WTC11 (cell line): ENCODE results near the gene MMS19. TPM values are rescaled to one million over a fixed set of nuclear protein-coding genes. Genes with fewer than 3 reads are reported as not detected.

ENCODE experiments used
- ATAC-seq: fragments of 200-7000 bp; cut with Tn5 transposase; 2 replicates; pipeline ENCODE4 v1.10.0; 2021; ENCODE audit warnings: mild to moderate bottlenecking, moderate library complexity
- CTCF ChIA-PET: fragments of 300-600 bp; sonication (Branson Sonifier 250); formaldehyde crosslinking; loops from one replicate; lab custom pipeline; 2021; ENCODE audit warnings: antibody characterized with exemption; lab: Charles Lee
- POLR2A ChIA-PET: fragments of 350-600 bp; sonication (Branson Sonifier 250); formaldehyde crosslinking; loops from one replicate; lab custom pipeline; 2021; ENCODE audit warnings: antibody characterized with exemption; lab: Charles Lee
- DNase-seq: peaks from one replicate; pipeline ENCODE4 v3.0.0; 2021; ENCODE audit warnings: low spot score
- H3K27ac Mint-ChIP-seq: 2 replicates; pipeline ENCODE4 v1.8.0; 2021; ENCODE audit warnings: mixed read lengths
- H3K27me3 Mint-ChIP-seq: 2 replicates; pipeline ENCODE4 v1.8.0; 2021; ENCODE audit warnings: low read depth, mild to moderate bottlenecking, moderate library complexity, mixed read lengths
- H3K36me3 Mint-ChIP-seq: 2 replicates; pipeline ENCODE4 v1.8.0; 2021; ENCODE audit warnings: mixed read lengths
- H3K4me1 Mint-ChIP-seq: 2 replicates; pipeline ENCODE4 v1.8.0; 2022; ENCODE audit warnings: mixed read lengths
- H3K4me3 Mint-ChIP-seq: 2 replicates; pipeline ENCODE4 v1.8.0; 2021; ENCODE audit warnings: mild to moderate bottlenecking, moderate library complexity, mixed read lengths
- H3K9me3 Mint-ChIP-seq: 2 replicates; pipeline ENCODE4 v1.8.0; 2021; ENCODE audit warnings: mixed read lengths
- CREB1 ChIP-seq: sonication (generic); formaldehyde crosslinking; IDR thresholded peaks from 2 replicates; pipeline ENCODE4 v1.8.0; 2023; ENCODE audit warnings: mild to moderate bottlenecking, missing genetic modification reagents
- CREM ChIP-seq: sonication (generic); formaldehyde crosslinking; IDR thresholded peaks from 2 replicates; pipeline ENCODE4 v1.8.1; 2022; ENCODE audit warnings: mild to moderate bottlenecking, missing genetic modification reagents, moderate library complexity
- E2F1 ChIP-seq: sonication (generic); formaldehyde crosslinking; IDR thresholded peaks from 2 replicates; pipeline ENCODE4 v1.8.0; 2022; ENCODE audit warnings: mild to moderate bottlenecking, missing genetic modification reagents
- ELF4 ChIP-seq: sonication (generic); formaldehyde crosslinking; IDR thresholded peaks from 2 replicates; pipeline ENCODE4 v1.8.1; 2022; ENCODE audit warnings: low read depth, mild to moderate bottlenecking, moderate library complexity, missing genetic modification reagents
- ERG ChIP-seq: fragments of 250-450 bp; sonication (Bioruptor Pico); IDR thresholded peaks from 2 replicates; pipeline ENCODE4 v1.8.0; 2021; ENCODE audit warnings: mild to moderate bottlenecking
- ETV6 ChIP-seq: sonication (generic); formaldehyde crosslinking; IDR thresholded peaks from 2 replicates; pipeline ENCODE4 v1.8.1; 2022; ENCODE audit warnings: mild to moderate bottlenecking, missing genetic modification reagents
- GRHL2 ChIP-seq: fragments of 250-450 bp; sonication (Bioruptor Pico); IDR thresholded peaks from 2 replicates; pipeline ENCODE4 v1.8.0; 2022; ENCODE audit warnings: mild to moderate bottlenecking, moderate library complexity; ENCODE audit not compliant: insufficient replicate concordance, severe bottlenecking
- GTF2I ChIP-seq: fragments of 250-450 bp; sonication (Bioruptor Pico); conservative IDR thresholded peaks from 2 replicates; pipeline ENCODE4 v1.4.0; 2021; ENCODE audit warnings: mild to moderate bottlenecking
- HMGXB4 ChIP-seq: sonication (generic); formaldehyde crosslinking; IDR thresholded peaks from 2 replicates; pipeline ENCODE4 v1.8.1; 2023; ENCODE audit warnings: mild to moderate bottlenecking, moderate library complexity, missing genetic modification reagents
- JUN ChIP-seq: sonication (generic); formaldehyde crosslinking; IDR thresholded peaks from 2 replicates; pipeline ENCODE4 v1.8.0; 2023; ENCODE audit warnings: mild to moderate bottlenecking, missing genetic modification reagents
- KAT7 ChIP-seq: sonication (generic); formaldehyde crosslinking; IDR thresholded peaks from 2 replicates; pipeline ENCODE4 v1.8.1; 2023; ENCODE audit warnings: missing genetic modification reagents, mild to moderate bottlenecking, borderline replicate concordance
- MYBL2 ChIP-seq: sonication (generic); formaldehyde crosslinking; IDR thresholded peaks from 2 replicates; pipeline ENCODE4 v1.8.1; 2023; ENCODE audit warnings: mild to moderate bottlenecking, moderate library complexity, missing genetic modification reagents
- NR3C1 ChIP-seq: sonication (generic); formaldehyde crosslinking; conservative IDR thresholded peaks from 2 replicates; pipeline ENCODE4 v1.8.1; 2023; ENCODE audit warnings: low read depth, mild to moderate bottlenecking, missing genetic modification reagents
- RELA ChIP-seq: sonication (generic); formaldehyde crosslinking; IDR thresholded peaks from 2 replicates; pipeline ENCODE4 v1.8.1; 2022; ENCODE audit warnings: missing genetic modification reagents, mild to moderate bottlenecking, borderline replicate concordance
- SOX15 ChIP-seq: fragments of 250-450 bp; sonication (Bioruptor Pico); IDR thresholded peaks from 2 replicates; pipeline ENCODE4 v1.9.0; 2021; ENCODE audit warnings: mild to moderate bottlenecking
- TEAD1 ChIP-seq: sonication (generic); formaldehyde crosslinking; IDR thresholded peaks from 2 replicates; pipeline ENCODE4 v1.8.0; 2022; ENCODE audit warnings: mild to moderate bottlenecking, missing genetic modification reagents
- USF1 ChIP-seq: sonication (generic); formaldehyde crosslinking; IDR thresholded peaks from 2 replicates; pipeline ENCODE4 v1.8.0; 2022; ENCODE audit warnings: mild to moderate bottlenecking, missing genetic modification reagents
- ZNF121 ChIP-seq: sonication (generic); formaldehyde crosslinking; IDR thresholded peaks from 2 replicates; pipeline ENCODE4 v1.8.0; 2023; ENCODE audit warnings: missing genetic modification reagents
- ZNF396 ChIP-seq: fragments of 250-450 bp; sonication (Bioruptor Pico); IDR thresholded peaks from 2 replicates; pipeline ENCODE4 v1.8.0; 2021; ENCODE audit warnings: mild to moderate bottlenecking, moderate library complexity, borderline replicate concordance
- ZNF423 ChIP-seq: fragments of 250-450 bp; sonication (Bioruptor Pico); IDR thresholded peaks from 2 replicates; pipeline ENCODE4 v2.1.2; 2022; ENCODE audit warnings: mild to moderate bottlenecking, moderate library complexity
- total RNA-seq: library from RNA; stranded (reverse); gene quantifications from 3 replicates; pipeline ENCODE4 v1.2.3, GENCODE V29; 2021
- TF ChIP-seq, protein P1 (sequence below): fragments of 250-450 bp; sonication (Bioruptor Pico); conservative IDR thresholded peaks from 2 replicates; pipeline ENCODE4 v1.9.0; 2021; ENCODE audit warnings: mild to moderate bottlenecking
- TF ChIP-seq, protein P2 (sequence below): fragments of 250-450 bp; sonication (Bioruptor Pico); IDR thresholded peaks from 2 replicates; pipeline ENCODE4 v1.9.0; 2021; ENCODE audit warnings: mild to moderate bottlenecking, borderline replicate concordance
- TF ChIP-seq, protein P3 (sequence below): sonication (generic); formaldehyde crosslinking; IDR thresholded peaks from 2 replicates; pipeline ENCODE4 v1.8.1; 2022; ENCODE audit warnings: mild to moderate bottlenecking, moderate library complexity, missing genetic modification reagents
- TF ChIP-seq, protein P4 (sequence below): fragments of 250-450 bp; sonication (Bioruptor Pico); IDR thresholded peaks from 2 replicates; pipeline ENCODE4 v2.1.2; 2022; ENCODE audit warnings: mild to moderate bottlenecking, moderate library complexity

Gene MMS19
- total RNA-seq, 1 experiment from 2014 or later = 135 TPM

GRCh38 chr10:97411406-97411805, 86.8 kb downstream of the MMS19 start (continued):
- TF ChIP-seq, protein P1, sequence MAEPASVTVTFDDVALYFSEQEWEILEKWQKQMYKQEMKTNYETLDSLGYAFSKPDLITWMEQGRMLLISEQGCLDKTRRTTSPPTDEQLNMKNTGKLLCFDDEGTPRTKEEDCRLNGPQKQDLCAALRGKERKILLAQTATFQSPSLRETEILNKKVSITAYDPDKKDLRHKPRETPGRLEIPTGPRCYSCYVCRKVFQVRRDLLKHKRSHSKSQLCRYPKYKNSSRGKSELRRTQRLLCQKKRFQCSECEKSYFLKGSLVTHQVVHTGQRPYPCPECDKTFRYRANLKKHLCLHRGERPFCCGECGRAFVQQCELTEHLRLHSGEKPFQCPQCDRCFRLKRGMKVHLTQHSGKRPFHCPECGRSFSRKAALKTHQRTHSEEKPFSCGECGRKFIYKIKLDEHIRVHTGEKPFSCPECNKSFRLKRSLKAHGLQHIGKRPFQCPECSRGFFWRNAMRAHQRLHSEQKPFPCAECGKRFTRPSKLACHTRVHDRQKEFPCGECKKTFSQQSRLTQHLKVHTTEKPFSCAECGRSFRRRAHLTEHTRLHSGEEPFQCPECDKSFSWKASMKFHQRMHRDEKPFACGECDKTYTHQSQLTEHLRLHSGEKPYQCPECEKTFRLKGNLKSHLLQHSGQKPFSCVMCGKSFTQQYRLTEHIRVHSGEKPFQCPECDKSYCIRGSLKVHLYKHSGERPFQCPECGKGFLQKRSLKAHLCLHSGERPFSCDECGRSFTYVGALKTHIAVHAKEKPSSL (CRISPR knock-in tag) = no peak
- TF ChIP-seq ZNF396 (CRISPR knock-in tag) (no peak), KAT7 (no peak), CREB1 (CRISPR knock-in tag) (no peak), ETV6 (CRISPR knock-in tag) (no peak), USF1 (no peak), MYBL2 (CRISPR knock-in tag) (no peak), ZNF423 (CRISPR knock-in tag) (no peak), TEAD1 (CRISPR knock-in tag) (no peak), ERG (CRISPR knock-in tag) (no peak)
- TF ChIP-seq, protein P2, sequence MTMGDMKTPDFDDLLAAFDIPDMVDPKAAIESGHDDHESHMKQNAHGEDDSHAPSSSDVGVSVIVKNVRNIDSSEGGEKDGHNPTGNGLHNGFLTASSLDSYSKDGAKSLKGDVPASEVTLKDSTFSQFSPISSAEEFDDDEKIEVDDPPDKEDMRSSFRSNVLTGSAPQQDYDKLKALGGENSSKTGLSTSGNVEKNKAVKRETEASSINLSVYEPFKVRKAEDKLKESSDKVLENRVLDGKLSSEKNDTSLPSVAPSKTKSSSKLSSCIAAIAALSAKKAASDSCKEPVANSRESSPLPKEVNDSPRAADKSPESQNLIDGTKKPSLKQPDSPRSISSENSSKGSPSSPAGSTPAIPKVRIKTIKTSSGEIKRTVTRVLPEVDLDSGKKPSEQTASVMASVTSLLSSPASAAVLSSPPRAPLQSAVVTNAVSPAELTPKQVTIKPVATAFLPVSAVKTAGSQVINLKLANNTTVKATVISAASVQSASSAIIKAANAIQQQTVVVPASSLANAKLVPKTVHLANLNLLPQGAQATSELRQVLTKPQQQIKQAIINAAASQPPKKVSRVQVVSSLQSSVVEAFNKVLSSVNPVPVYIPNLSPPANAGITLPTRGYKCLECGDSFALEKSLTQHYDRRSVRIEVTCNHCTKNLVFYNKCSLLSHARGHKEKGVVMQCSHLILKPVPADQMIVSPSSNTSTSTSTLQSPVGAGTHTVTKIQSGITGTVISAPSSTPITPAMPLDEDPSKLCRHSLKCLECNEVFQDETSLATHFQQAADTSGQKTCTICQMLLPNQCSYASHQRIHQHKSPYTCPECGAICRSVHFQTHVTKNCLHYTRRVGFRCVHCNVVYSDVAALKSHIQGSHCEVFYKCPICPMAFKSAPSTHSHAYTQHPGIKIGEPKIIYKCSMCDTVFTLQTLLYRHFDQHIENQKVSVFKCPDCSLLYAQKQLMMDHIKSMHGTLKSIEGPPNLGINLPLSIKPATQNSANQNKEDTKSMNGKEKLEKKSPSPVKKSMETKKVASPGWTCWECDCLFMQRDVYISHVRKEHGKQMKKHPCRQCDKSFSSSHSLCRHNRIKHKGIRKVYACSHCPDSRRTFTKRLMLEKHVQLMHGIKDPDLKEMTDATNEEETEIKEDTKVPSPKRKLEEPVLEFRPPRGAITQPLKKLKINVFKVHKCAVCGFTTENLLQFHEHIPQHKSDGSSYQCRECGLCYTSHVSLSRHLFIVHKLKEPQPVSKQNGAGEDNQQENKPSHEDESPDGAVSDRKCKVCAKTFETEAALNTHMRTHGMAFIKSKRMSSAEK = no peak
- TF ChIP-seq, protein P3, sequence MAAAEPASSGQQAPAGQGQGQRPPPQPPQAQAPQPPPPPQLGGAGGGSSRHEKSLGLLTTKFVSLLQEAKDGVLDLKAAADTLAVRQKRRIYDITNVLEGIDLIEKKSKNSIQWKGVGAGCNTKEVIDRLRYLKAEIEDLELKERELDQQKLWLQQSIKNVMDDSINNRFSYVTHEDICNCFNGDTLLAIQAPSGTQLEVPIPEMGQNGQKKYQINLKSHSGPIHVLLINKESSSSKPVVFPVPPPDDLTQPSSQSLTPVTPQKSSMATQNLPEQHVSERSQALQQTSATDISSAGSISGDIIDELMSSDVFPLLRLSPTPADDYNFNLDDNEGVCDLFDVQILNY = no peak

DNA sequence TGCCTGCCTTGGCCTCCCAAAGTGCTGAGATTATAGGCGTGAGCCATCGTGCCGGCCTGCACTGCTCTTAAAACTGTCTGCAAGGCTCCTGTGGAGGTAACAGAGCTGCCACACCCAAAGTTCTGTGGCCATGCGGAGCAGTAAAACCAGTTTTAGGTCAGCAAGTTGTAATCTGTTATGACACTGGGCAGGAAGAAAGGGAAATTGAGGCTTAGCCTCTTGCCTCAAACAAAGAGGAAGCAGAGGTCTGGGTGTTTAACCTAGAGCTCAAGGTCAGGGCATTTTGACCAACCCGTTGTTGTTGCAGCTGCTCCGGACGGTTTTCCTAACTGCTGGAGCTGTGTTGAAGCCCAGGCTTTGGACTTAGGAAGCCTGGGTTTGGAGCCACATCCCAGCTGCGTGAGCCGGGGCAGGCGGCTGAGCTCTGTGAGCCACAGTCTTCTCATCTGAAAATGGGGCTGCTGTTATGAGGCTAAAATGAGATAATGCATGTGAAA, 89.7 kb downstream of the MMS19 start:
- Mint-ChIP-seq H3K27ac (no peak overlapping the region), H3K9me3 (no peaks in the 10 kb centered on the region), H3K36me3 (no peaks in the 10 kb centered on the region), H3K4me3 (no peak overlapping the region), H3K4me1 (peaks cover 3% of the 10 kb centered on the region), H3K27me3 (no peaks in the 10 kb centered on the region)
- POLR2A ChIA-PET = interaction anchor here (0.5 kb wide), 1 partner anchor 21 kb away, joined by 6 read pairs; no protein-coding TSS in a partner anchor
- ATAC-seq (no peak), DNase-seq (no peak)
- CTCF ChIA-PET = interaction anchor here (0.6 to 5.2 kb wide), 7 partner anchors 11 to 329 kb away, joined by 3 to 31 read pairs (median 4); no protein-coding TSS in a partner anchor
- TF ChIP-seq GTF2I = no peak
- TF ChIP-seq SOX15 (CRISPR knock-in tag) = no peak
- TF ChIP-seq E2F1 (CRISPR knock-in tag) = no peak
- TF ChIP-seq GRHL2 (CRISPR knock-in tag) = no peak
- TF ChIP-seq HMGXB4 (CRISPR knock-in tag) = no peak
- no peak for TF ChIP-seq TEAD1 (CRISPR knock-in tag)
- TF ChIP-seq, protein P4, sequence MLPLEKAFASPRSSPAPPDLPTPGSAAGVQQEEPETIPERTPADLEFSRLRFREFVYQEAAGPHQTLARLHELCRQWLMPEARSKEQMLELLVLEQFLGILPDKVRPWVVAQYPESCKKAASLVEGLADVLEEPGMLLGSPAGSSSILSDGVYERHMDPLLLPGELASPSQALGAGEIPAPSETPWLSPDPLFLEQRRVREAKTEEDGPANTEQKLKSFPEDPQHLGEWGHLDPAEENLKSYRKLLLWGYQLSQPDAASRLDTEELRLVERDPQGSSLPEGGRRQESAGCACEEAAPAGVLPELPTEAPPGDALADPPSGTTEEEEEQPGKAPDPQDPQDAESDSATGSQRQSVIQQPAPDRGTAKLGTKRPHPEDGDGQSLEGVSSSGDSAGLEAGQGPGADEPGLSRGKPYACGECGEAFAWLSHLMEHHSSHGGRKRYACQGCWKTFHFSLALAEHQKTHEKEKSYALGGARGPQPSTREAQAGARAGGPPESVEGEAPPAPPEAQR = no peak
- no peak for TF ChIP-seq ELF4 (CRISPR knock-in tag)
- TF ChIP-seq JUN (CRISPR knock-in tag) = no peak
- TF ChIP-seq RELA (CRISPR knock-in tag) = no peak
- TF ChIP-seq NR3C1 (CRISPR knock-in tag) = no peak
- TF ChIP-seq CREB1 (CRISPR knock-in tag) = no peak
- no peak for TF ChIP-seq CREM (CRISPR knock-in tag)
- TF ChIP-seq ZNF121 (CRISPR knock-in tag) = no peak
